HepG2 (cell line): ENCODE measurements around the gene GLIS2. TPM values are rescaled to one million over a fixed set of nuclear protein-coding genes. Genes with fewer than 3 reads are reported as not detected.

Experiments used
- ARNT2 ChIP-seq: sonication (generic); formaldehyde crosslinking; IDR thresholded peaks from 2 replicates; pipeline ENCODE4 v1.8.0; 2022; ENCODE audit warnings: mild to moderate bottlenecking, low read depth, missing genetic modification reagents, moderate library complexity
- ERF ChIP-seq: IDR thresholded peaks from 2 replicates; pipeline ENCODE4 v1.6.1; 2018; ENCODE audit warnings: missing biosample characterization, missing genetic modification reagents
- GFI1 ChIP-seq: sonication (generic); formaldehyde crosslinking; IDR thresholded peaks from 2 replicates; pipeline ENCODE4 v1.5.0; 2020; ENCODE audit warnings: missing genetic modification reagents, mild to moderate bottlenecking, borderline replicate concordance
- GLI4 ChIP-seq: sonication (generic); formaldehyde crosslinking; IDR thresholded peaks from 2 replicates; pipeline ENCODE4 v1.5.1; 2020; ENCODE audit warnings: missing genetic modification reagents, mild to moderate bottlenecking, moderate library complexity, borderline replicate concordance
- HMGA1 ChIP-seq: sonication (generic); formaldehyde crosslinking; conservative IDR thresholded peaks from 2 replicates; pipeline ENCODE4 v1.4.0; 2020; ENCODE audit warnings: missing genetic modification reagents
- MAFG ChIP-seq: sonication (generic); formaldehyde crosslinking; IDR thresholded peaks from 2 replicates; pipeline ENCODE4 v1.5.1; 2020; ENCODE audit warnings: mild to moderate bottlenecking, missing genetic modification reagents
- MIER3 ChIP-seq: IDR thresholded peaks from 2 replicates; pipeline ENCODE4 v1.6.1; 2016; ENCODE audit warnings: missing compliant biosample characterization, borderline replicate concordance
- NRL ChIP-seq: sonication (generic); formaldehyde crosslinking; IDR thresholded peaks from 2 replicates; pipeline ENCODE4 v1.5.0; 2020; ENCODE audit warnings: missing genetic modification reagents, mild to moderate bottlenecking, moderate library complexity, borderline replicate concordance
- PRMT3 ChIP-seq: sonication (generic); formaldehyde crosslinking; IDR thresholded peaks from 2 replicates; pipeline ENCODE4 v1.8.1; 2022; ENCODE audit warnings: low read depth, mild to moderate bottlenecking, moderate library complexity, missing genetic modification reagents, borderline replicate concordance
- RELA ChIP-seq: sonication (generic); formaldehyde crosslinking; IDR thresholded peaks from 2 replicates; pipeline ENCODE4 v1.4.0; 2020; ENCODE audit warnings: missing genetic modification reagents
- TEAD3 ChIP-seq: optimal IDR thresholded peaks from 2 replicates; pipeline ENCODE3; 2016; ENCODE audit warnings: borderline replicate concordance
- ZMAT3 ChIP-seq: sonication (generic); formaldehyde crosslinking; conservative IDR thresholded peaks from 2 replicates; pipeline ENCODE4 v1.7.0; 2021; ENCODE audit warnings: missing genetic modification reagents
- ZNF274 ChIP-seq: sonication (generic); formaldehyde crosslinking; IDR thresholded peaks from 2 replicates; pipeline ENCODE4 v1.5.1; 2020; ENCODE audit warnings: mild to moderate bottlenecking, missing genetic modification reagents
- ZNF30 ChIP-seq: sonication (generic); formaldehyde crosslinking; IDR thresholded peaks from 2 replicates; pipeline ENCODE4 v1.5.0; 2020; ENCODE audit warnings: mild to moderate bottlenecking, missing genetic modification reagents
- ZNF431 ChIP-seq: sonication (generic); formaldehyde crosslinking; IDR thresholded peaks from 2 replicates; pipeline ENCODE4 v1.9.0; 2022; ENCODE audit warnings: missing genetic modification reagents, low read depth, mild to moderate bottlenecking, borderline replicate concordance
- ZNF558 ChIP-seq: sonication (generic); formaldehyde crosslinking; IDR thresholded peaks from 2 replicates; pipeline ENCODE4 v1.9.0; 2022; ENCODE audit warnings: mild to moderate bottlenecking, missing genetic modification reagents, borderline replicate concordance
- ZNF850 ChIP-seq: sonication (generic); formaldehyde crosslinking; conservative IDR thresholded peaks from 2 replicates; pipeline ENCODE4 v1.9.0; 2021; ENCODE audit warnings: mild to moderate bottlenecking, missing genetic modification reagents
- polyA plus RNA-seq, 8 experiments: library from polyadenylated mRNA; depleted of rRNA in 3 of 8; stranded (reverse) in 7 of 8; unstranded in 1 of 8; fragments of >200 nt; fragmentation: Illumina TruSeq in 4 of 8; extraction: Trizol in 4 of 8; gene quantifications; 2 replicates each; pipeline versions ENCODE4 v1.2.1 to v1.2.3, GENCODE V29; 2011 to 2016; ENCODE audit warnings: low read depth in 4 of 8, missing spikeins in 1 of 8, mixed read lengths in 1 of 8; ENCODE audit not compliant: insufficient read depth in 1 of 8
- total RNA-seq, 5 experiments: library from RNA; depleted of rRNA; stranded (reverse); fragments of >200 nt; fragmentation: Illumina TruSeq; extraction: Trizol; gene quantifications; 2 replicates each; pipeline ENCODE4 v1.2.3, GENCODE V29; 2016; ENCODE audit warnings: low read depth in 1 of 5
- TF ChIP-seq, protein P1 (sequence below): sonication (generic); formaldehyde crosslinking; IDR thresholded peaks from 2 replicates; pipeline ENCODE4 v1.5.1; 2020; ENCODE audit warnings: mild to moderate bottlenecking, missing genetic modification reagents, borderline replicate concordance
- TF ChIP-seq, protein P2 (sequence below): sonication (generic); formaldehyde crosslinking; IDR thresholded peaks from 2 replicates; pipeline ENCODE4 v1.8.0; 2022; ENCODE audit warnings: mild to moderate bottlenecking, missing genetic modification reagents; ENCODE audit not compliant: insufficient replicate concordance
- TF ChIP-seq, protein P3 (sequence below): sonication (generic); formaldehyde crosslinking; IDR thresholded peaks from 2 replicates; pipeline ENCODE4 v1.5.0; 2020; ENCODE audit warnings: mild to moderate bottlenecking, low read depth, missing genetic modification reagents, borderline replicate concordance

The GLIS2 gene
- total and polyA plus RNA-seq, 2 of the 13 experiments (the other 11 are each of a cell fraction or from before 2014, with no cell fraction given): 0.28 to 0.29 TPM

DNA sequence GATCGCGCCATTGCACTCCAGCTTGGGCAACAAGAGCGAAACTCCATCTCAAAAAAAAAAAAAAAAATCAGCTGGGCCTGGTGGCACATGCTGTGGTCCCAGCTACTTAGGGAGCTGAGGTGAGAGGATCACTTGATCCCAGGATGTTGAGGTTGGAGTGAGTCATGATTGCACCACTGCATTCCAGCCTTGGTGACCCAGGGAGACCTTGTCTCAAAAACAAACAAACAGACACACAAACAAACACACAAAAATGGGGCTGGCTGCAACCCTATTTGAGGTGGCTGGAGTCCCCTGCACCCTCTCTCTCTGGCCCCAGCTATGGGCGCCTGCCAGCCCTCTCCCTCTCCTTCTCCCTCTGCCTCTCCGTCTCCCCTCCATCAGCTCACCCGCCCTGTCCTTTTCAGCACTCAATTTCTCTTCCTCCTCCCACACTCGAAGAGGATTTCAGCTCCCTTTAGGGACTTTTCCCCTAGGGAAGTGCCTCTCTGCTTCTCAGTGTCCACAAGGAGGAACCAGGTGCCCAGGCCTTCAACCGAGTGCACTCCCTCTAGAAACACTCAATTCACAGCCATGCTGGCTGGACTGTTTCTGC is 25.5 kb upstream of the GLIS2 start (continued):
- TF ChIP-seq GFI1 (CRISPR knock-in tag) (no peak), ZNF850 (no peak), MAFG (CRISPR knock-in tag) (no peak), ERF (CRISPR knock-in tag) (peak; percentile 26; the same call in 1 of the 2 replicates), ARNT2 (CRISPR knock-in tag) (0 out of 2 replicates have a peak, but pooled peaks have one; percentile 28), ZNF558 (CRISPR knock-in tag) (no peak), NRL (CRISPR knock-in tag) (no peak), RELA (CRISPR knock-in tag) (no peak), ZNF431 (no peak), TEAD3 (CRISPR knock-in tag) (peak; percentile 98), PRMT3 (CRISPR knock-in tag) (no peak), GLI4 (no peak), ZNF274 (no peak), HMGA1 (no peak), MIER3 (CRISPR knock-in tag) (0 out of 2 replicates have a peak, but pooled peaks have one; percentile 57), ZNF30 (CRISPR knock-in tag) (no peak), ZMAT3 (no peak)
- TF ChIP-seq, protein P1, sequence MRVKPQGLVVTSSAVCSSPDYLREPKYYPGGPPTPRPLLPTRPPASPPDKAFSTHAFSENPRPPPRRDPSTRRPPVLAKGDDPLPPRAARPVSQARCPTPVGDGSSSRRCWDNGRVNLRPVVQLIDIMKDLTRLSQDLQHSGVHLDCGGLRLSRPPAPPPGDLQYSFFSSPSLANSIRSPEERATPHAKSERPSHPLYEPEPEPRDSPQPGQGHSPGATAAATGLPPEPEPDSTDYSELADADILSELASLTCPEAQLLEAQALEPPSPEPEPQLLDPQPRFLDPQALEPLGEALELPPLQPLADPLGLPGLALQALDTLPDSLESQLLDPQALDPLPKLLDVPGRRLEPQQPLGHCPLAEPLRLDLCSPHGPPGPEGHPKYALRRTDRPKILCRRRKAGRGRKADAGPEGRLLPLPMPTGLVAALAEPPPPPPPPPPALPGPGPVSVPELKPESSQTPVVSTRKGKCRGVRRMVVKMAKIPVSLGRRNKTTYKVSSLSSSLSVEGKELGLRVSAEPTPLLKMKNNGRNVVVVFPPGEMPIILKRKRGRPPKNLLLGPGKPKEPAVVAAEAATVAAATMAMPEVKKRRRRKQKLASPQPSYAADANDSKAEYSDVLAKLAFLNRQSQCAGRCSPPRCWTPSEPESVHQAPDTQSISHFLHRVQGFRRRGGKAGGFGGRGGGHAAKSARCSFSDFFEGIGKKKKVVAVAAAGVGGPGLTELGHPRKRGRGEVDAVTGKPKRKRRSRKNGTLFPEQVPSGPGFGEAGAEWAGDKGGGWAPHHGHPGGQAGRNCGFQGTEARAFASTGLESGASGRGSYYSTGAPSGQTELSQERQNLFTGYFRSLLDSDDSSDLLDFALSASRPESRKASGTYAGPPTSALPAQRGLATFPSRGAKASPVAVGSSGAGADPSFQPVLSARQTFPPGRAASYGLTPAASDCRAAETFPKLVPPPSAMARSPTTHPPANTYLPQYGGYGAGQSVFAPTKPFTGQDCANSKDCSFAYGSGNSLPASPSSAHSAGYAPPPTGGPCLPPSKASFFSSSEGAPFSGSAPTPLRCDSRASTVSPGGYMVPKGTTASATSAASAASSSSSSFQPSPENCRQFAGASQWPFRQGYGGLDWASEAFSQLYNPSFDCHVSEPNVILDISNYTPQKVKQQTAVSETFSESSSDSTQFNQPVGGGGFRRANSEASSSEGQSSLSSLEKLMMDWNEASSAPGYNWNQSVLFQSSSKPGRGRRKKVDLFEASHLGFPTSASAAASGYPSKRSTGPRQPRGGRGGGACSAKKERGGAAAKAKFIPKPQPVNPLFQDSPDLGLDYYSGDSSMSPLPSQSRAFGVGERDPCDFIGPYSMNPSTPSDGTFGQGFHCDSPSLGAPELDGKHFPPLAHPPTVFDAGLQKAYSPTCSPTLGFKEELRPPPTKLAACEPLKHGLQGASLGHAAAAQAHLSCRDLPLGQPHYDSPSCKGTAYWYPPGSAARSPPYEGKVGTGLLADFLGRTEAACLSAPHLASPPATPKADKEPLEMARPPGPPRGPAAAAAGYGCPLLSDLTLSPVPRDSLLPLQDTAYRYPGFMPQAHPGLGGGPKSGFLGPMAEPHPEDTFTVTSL (CRISPR knock-in tag): peak; percentile 57; the same call in 1 of the 2 replicates
- TF ChIP-seq, protein P2, sequence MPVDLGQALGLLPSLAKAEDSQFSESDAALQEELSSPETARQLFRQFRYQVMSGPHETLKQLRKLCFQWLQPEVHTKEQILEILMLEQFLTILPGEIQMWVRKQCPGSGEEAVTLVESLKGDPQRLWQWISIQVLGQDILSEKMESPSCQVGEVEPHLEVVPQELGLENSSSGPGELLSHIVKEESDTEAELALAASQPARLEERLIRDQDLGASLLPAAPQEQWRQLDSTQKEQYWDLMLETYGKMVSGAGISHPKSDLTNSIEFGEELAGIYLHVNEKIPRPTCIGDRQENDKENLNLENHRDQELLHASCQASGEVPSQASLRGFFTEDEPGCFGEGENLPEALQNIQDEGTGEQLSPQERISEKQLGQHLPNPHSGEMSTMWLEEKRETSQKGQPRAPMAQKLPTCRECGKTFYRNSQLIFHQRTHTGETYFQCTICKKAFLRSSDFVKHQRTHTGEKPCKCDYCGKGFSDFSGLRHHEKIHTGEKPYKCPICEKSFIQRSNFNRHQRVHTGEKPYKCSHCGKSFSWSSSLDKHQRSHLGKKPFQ: no peak
- TF ChIP-seq, protein P3, sequence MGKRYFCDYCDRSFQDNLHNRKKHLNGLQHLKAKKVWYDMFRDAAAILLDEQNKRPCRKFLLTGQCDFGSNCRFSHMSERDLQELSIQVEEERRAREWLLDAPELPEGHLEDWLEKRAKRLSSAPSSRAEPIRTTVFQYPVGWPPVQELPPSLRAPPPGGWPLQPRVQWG (CRISPR knock-in tag): no peak
